WI38 (cell line): Measurements from ENCODE around the gene SCMH1.

ENCODE experiments used
- H3K4me3 ChIP-seq: 2 replicates; pipeline ENCODE4 v1.5.1; 2011; ENCODE audit warnings: low read depth, mild to moderate bottlenecking, control low read depth, low read length
- TF ChIP-seq, protein P1 (sequence below): IDR thresholded peaks from 2 replicates; pipeline ENCODE4 v1.5.1; 2012; ENCODE audit warnings: low read depth, mild to moderate bottlenecking, control low read depth, low read length

Gene SCMH1

DNA sequence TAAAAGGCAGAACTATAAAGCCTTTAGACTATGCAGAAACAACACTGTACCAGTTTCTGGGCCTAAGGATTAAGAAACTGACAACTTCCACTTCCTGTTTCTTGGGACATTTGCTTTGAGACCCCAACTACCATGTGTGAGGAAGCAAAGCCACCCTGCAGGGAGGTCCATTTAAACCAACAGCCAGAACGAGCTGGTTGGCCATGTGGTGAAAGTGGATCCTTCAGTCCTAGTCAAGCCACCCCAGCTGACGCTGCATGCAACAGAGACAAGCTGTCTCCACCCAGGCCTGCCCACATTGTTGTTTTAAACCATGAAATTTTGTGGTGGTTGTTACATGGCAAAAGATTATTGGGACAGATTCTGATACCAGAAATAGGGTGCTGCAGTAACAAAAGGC, 188.8 kb downstream of the SCMH1 start:
- H3K4me3 ChIP-seq: no peak overlapping the region
- TF ChIP-seq, protein P1, sequence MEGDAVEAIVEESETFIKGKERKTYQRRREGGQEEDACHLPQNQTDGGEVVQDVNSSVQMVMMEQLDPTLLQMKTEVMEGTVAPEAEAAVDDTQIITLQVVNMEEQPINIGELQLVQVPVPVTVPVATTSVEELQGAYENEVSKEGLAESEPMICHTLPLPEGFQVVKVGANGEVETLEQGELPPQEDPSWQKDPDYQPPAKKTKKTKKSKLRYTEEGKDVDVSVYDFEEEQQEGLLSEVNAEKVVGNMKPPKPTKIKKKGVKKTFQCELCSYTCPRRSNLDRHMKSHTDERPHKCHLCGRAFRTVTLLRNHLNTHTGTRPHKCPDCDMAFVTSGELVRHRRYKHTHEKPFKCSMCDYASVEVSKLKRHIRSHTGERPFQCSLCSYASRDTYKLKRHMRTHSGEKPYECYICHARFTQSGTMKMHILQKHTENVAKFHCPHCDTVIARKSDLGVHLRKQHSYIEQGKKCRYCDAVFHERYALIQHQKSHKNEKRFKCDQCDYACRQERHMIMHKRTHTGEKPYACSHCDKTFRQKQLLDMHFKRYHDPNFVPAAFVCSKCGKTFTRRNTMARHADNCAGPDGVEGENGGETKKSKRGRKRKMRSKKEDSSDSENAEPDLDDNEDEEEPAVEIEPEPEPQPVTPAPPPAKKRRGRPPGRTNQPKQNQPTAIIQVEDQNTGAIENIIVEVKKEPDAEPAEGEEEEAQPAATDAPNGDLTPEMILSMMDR: no peak

DNA sequence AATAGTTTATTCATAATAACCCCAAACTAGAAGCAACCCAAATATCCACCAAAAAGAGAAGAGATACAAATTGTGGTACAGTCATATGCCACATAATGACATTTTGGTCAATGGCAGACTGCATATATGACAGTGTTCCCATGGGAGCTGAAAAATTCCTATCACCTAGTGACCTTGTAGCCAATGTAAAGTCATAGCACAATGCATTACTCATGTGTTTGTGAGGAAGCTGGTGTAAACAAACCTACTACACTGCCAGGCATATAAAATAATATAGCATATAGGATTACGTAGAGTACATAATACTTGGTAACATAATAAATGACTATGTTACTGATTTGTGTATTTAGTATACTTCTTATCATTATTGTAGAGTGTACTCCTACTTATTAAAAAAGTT, 191.1 kb downstream of the SCMH1 start:
- TF ChIP-seq, protein P1: no peak
- H3K4me3 ChIP-seq: no peak overlapping the region

DNA sequence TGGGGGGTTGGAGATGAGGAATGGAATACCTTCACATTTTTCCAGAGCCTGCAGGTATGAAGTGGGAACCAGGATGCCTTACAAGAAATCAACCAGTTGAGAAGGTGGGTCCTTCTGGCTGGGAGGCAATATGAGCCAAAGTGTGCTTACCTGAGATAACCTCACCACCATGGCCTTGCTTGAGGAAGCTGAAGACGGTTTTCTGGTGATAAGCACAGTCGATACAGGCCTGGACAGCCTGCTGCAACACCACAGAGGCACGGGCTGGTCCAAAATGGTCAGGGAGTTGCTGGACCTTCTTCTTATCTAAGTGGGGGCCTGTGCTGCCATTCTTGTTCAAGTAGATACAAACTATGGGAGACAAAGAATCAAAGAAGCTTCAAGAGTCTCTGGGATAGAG, 193.6 kb downstream of the SCMH1 start:
- TF ChIP-seq, protein P1: no peak
- H3K4me3 ChIP-seq: no peak overlapping the region

DNA sequence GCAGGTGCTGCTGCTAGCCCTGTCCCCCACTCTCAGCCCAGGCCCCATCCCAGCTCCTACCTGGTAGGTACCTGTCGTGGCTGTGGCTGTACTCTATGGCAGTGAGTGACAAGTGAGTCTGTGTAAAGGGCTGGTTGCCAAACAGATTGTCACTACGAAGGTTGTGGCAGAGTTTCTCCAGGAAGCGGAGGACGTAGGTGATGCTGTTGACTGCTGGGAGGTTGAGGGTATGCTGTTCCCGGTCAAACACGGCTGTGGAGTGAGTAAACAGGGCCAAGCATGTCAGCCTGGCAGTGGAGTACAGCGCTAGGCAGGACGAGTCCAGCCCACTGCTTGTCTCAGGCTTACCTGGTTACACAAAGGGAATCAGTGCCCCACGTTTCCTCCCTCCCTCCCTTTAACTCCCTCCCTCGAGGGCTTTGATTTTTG, 195.7 kb downstream of the SCMH1 start:
- H3K4me3 ChIP-seq: no peak overlapping the region
- TF ChIP-seq, protein P1: no peak

DNA sequence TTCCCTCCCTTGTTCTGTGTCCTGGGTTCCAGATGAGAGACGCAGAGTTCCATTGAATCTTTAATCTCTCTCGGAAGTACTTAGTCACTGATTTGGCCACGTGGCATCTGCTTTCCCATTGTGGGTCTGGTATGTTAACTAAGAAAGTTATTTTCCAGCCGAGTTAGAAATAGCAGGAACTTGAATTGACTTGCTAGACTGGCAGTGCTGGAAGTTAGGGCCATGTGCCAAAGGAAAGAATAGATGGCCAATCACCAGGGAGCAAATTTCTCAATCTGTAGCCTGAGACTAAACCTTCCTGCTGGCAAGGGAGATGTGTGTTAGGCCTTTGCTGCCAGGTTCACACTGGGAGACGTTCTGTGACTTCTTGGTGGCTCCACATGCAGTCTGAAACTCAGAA, 196.4 kb downstream of the SCMH1 start:
- no peak overlapping the region for H3K4me3 ChIP-seq
- TF ChIP-seq, protein P1: no peak

DNA sequence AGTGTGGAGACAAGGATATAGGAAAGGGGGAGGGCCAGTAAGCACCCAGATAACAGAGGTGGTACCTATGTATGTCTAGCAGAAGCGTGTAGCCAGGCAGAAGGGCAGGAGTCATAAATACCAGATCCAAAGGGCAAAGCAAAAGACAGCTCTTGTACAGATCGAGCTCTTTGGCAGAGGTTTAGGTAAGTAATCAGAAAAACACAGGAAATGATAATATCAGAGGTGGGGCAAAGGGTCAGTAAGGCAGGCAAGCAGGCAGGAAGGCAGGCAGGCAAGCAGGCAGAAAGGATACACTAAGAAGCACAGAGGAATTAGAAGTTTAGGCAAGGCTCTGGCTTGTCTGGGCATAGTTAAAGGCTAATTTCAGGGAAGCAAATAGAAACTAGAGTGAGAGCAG, 197.9 kb downstream of the SCMH1 start:
- TF ChIP-seq, protein P1: no peak
- no peak overlapping the region for H3K4me3 ChIP-seq

DNA sequence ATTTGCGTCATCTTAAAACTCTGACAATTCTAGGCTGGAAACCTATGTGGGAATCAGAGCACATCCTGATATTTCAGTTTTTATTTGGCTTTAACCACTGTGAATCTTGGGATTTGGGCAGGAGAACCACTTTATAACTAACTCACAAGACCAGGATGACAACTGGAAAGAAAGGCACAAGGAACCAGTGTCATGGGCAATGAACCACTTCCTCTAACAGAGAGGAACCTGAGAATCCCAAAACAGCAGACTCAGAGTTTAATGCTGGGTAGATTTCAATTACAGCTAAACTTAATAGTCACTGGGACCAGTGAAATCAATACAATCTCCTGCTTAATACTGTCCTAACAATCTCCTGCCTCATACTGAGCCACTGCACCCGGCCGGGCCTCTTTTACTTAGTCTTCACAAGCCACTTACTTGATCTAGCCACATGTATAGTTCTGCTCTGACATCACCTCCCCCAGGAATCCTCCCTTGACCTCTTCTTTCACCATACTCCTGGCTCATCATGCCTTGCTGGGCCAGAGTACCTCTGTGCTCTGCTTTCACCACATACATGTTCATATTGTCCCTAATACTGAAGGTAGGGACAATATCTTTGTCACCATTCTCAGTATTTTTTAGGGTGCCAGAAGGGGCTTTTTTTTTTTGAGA, 200.4 kb downstream of the SCMH1 start:
- no peak overlapping the region for H3K4me3 ChIP-seq
- TF ChIP-seq, protein P1: no peak
